Choroid plexus epithelial cell (primary cell): Measurements from ENCODE around the gene VPS13D.
"Not testable (repeated sequence)": the region's sequence is repeated elsewhere in the genome, so short reads cannot be mapped to it uniquely, and the experiment has no call there.

Source experiments
- DNase-seq: peaks from one replicate; pipeline ENCODE4 v3.0.0-alpha.2; 2010; ENCODE audit warnings: low read depth
- H3K4me3 ChIP-seq: 2 replicates; pipeline ENCODE4 v1.5.1; 2011; ENCODE audit warnings: low read depth, mild to moderate bottlenecking, control low read depth, low read length, moderate library complexity
- TF ChIP-seq, protein P1 (sequence below): conservative IDR thresholded peaks from 2 replicates; pipeline ENCODE4 v1.5.1; 2011; ENCODE audit warnings: low read depth, mild to moderate bottlenecking, control low read depth, inconsistent platforms, low read length, moderate library complexity

VPS13D gene

DNA sequence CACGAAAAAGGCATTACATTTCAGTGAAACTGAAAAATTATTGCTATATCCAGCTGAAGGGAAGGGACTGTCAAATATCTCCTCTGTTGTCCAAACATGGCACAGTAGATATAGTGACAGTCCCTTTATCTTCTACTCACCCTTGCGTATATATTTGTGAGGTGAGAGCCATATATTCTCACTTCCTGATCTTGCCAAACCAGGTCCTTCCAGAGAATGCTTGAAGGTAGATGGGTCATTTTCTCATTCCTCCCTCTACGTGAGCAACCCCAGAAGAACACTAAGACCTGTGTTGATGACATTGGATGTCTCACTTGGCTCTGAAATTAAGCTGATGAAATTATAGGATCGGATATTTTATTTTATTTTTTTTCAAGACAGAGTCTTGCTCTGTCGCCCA lies 237.0 kb downstream of the VPS13D start:
- no peak for DNase-seq
- TF ChIP-seq, protein P1, sequence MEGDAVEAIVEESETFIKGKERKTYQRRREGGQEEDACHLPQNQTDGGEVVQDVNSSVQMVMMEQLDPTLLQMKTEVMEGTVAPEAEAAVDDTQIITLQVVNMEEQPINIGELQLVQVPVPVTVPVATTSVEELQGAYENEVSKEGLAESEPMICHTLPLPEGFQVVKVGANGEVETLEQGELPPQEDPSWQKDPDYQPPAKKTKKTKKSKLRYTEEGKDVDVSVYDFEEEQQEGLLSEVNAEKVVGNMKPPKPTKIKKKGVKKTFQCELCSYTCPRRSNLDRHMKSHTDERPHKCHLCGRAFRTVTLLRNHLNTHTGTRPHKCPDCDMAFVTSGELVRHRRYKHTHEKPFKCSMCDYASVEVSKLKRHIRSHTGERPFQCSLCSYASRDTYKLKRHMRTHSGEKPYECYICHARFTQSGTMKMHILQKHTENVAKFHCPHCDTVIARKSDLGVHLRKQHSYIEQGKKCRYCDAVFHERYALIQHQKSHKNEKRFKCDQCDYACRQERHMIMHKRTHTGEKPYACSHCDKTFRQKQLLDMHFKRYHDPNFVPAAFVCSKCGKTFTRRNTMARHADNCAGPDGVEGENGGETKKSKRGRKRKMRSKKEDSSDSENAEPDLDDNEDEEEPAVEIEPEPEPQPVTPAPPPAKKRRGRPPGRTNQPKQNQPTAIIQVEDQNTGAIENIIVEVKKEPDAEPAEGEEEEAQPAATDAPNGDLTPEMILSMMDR = no peak
- no peak overlapping the region for H3K4me3 ChIP-seq

DNA sequence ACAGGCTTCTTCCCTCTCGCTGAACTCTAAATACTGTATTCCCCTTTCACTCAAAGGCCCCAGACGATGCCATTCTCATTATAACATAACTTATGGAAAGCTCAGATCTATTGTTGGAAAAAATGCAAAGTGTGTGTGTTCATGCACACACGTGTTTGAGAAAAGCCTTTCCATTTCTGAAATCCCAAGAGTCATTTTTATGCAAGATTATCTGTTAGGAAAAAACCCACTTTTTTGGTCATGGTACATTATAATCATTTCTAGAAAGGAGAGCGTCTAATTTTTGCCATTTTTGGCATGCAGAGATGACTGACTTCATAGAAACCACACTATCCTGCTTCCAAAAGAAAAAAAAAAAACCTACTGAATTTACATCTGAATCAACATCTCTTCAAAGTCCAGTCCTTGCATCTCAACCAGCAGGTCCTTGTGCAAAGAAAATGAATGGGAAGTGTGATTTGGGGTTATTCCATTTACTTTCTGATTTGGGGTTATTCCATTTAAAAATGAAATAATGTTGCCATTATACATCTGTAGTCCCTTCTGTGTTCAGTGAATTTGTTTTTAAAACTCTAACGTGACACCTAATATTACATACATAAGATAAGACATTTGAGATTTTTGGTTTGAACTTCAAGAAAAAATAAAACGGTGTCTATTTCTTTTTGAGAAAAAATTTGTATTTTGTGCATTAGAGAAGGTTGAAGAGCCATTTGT lies 237.9 kb downstream of the VPS13D start:
- no peak overlapping the region for H3K4me3 ChIP-seq
- TF ChIP-seq, protein P1 = no peak
- DNase-seq = no peak

DNA sequence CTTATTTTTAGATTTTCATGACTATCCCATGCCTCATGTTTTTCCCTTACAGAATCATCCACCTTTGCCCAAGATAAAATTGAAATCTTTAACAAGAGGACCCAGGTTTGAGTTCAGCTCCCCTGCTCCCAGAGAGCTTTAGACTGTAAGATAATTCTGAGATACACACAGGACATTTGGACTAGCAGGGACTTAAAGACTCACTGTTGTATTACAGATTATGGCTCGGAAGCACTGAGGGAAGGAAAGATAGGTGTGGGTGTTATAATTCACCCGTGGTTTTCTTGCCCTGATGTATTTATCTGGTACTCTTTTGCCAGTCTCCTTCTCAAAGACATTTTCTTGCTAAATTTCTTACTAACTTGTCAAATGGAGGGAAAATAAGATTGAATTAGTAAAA lies 238.5 kb downstream of the VPS13D start:
- H3K4me3 ChIP-seq = no peak overlapping the region
- DNase-seq = no peak
- TF ChIP-seq, protein P1 = no peak

DNA sequence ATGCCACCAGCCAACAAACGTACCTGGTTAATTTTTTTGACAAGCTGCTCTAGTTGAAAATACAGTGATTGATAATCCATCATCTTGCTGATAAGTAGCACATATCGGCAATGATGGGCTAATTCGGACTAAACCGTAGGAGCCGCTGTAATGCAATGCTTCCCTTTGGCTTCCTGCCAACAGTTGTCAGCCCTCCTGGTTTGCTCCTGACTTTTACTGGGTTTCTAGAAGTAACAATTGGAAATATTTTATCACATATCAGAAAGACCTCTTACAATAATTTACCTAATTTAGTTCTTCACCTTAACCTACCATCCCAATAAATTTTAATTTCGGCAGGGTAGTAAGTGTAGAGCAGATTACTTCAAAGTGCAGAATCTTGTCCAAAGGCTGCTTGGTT lies 239.7 kb downstream of the VPS13D start:
- TF ChIP-seq, protein P1 = no peak
- no peak for DNase-seq
- no peak overlapping the region for H3K4me3 ChIP-seq

DNA sequence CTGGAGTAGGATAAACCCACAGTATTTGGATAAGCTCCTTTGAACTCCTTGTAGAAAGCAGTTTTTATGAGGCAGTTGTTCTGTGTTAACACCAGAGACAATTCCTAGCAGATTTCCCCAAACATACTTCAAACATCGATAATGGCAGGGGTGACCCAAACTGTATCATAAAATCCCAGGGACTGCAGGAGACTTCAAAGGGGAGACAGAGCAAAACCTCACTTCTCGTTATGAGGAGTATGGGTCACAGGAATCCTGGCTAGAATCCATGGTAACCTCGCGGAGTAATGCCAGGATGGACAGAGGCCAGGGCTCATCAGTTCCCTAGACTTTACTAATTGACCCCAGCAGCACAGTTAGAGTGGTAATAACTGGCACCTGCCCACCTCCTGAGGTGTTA lies 240.2 kb downstream of the VPS13D start:
- no peak overlapping the region for H3K4me3 ChIP-seq
- TF ChIP-seq, protein P1 = no peak
- no peak for DNase-seq

DNA sequence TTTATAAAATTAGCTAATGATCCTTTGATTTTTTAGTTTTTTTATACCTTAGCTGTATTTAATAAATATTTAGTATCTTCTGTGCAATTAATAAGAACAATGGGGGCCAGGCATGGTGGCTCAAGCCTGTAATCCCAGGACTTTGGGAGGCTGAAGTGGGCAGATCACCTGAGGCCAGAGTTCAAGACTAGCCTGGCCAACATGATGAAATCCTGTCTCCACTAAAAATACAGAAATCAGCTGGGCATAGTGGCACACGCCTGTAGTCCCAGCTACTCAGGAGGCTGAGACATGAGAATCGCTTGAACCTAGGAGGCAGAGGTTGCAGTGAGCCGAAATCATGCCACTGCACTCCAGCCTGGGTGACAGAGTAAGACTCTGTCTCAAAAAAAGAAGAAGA lies 241.1 kb downstream of the VPS13D start:
- not testable (repeated sequence) for DNase-seq, H3K4me3 ChIP-seq

DNA sequence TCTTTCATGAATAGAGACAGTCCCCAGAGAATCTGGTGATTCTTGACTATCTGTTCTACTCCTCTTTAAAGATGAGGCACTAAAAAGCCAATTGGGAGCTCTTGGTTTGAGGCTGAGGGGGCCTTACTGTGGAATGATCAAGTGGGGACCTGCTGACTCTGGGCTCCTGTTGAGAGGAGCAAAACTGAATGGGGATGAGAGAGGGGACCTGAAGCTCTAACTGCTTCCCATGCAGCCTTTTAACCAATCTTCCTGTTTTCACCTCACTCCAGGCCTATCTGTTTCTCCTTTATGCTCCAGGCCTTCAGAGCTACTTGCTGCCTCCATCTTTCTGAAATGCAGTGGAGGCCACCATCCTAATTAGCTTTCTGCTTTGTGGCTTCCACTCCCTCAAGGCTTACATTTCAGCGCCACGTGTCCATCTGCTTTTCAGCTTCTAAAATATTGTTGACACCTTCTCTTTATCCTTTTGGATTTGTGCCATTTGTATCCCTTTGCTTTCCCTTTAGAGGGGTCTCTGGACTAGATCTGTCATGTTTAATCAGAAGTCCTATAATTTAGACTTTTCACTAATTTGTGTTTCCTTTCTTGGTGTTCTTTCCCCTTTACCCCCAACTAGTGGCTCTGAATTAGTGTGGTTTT lies 242.4 kb downstream of the VPS13D start:
- TF ChIP-seq, protein P1 = no peak
- no peak overlapping the region for H3K4me3 ChIP-seq
- DNase-seq = no peak
